H1 (cell line): ENCODE results near the gene ECD.

Source experiments
- ASH2L ChIP-seq: fragments of 200-600, 300-600 bp; sonication (generic); IDR thresholded peaks from one replicate; pipeline ENCODE4 v1.7.1; 2017; ENCODE audit warnings: low read length
- EP300 ChIP-seq, 2 experiments: IDR thresholded peaks; 1 replicate in 1 of 2; 2 replicates in 1 of 2; pipeline ENCODE4 v1.6.1; 2011 to 2012; ENCODE audit warnings: low read depth in 2 of 2, low read length in 2 of 2, mild to moderate bottlenecking in 2 of 2, borderline replicate concordance in 1 of 2, inconsistent platforms in 1 of 2, moderate library complexity in 1 of 2
- KDM5A ChIP-seq: fragments of 200-600 bp; IDR thresholded peaks from 2 replicates; pipeline ENCODE4 v1.7.1; 2012; ENCODE audit warnings: mild to moderate bottlenecking, low read length, inconsistent platforms, mixed read lengths
- NANOG ChIP-seq: IDR thresholded peaks from 2 replicates; pipeline ENCODE4 v1.6.1; 2011; ENCODE audit warnings: low read length, low read depth, mild to moderate bottlenecking, inconsistent platforms; ENCODE audit not compliant: insufficient read depth, poor library complexity, severe bottlenecking
- POLR2A ChIP-seq, 2 experiments: IDR thresholded peaks; 1 replicate in 1 of 2; 2 replicates in 1 of 2; pipeline ENCODE4 v1.6.1; 2011; ENCODE audit warnings: low read depth in 2 of 2, low read length in 2 of 2, mild to moderate bottlenecking in 2 of 2; ENCODE audit errors: control extremely low read depth in 1 of 2
- RFX5 ChIP-seq: IDR thresholded peaks from 2 replicates; pipeline ENCODE4 v1.6.1; 2011; ENCODE audit warnings: low read depth, low read length, improper control_type of control experiment, borderline replicate concordance
- RNF2 ChIP-seq: fragments of 200-900, 300-1000 bp; sonication (generic); IDR thresholded peaks from 2 replicates; pipeline ENCODE4 v1.7.1; 2016; ENCODE audit warnings: borderline replicate concordance, low read depth, mild to moderate bottlenecking, antibody characterized with exemption, low read length; ENCODE audit not compliant: poor library complexity, severe bottlenecking; ENCODE audit errors: missing control alignments
- TF ChIP-seq, protein P1 (sequence below), 3 experiments: IDR thresholded peaks; 1 replicate in 2 of 3; 2 replicates in 1 of 3; pipeline versions ENCODE4 v1.5.1 to v1.6.1; 2011; ENCODE audit warnings: low read length in 3 of 3, mild to moderate bottlenecking in 3 of 3, inconsistent platforms in 2 of 3, low read depth in 1 of 3, moderate library complexity in 1 of 3; ENCODE audit not compliant: insufficient read depth in 1 of 3; ENCODE audit errors: control extremely low read depth in 1 of 3

DNA sequence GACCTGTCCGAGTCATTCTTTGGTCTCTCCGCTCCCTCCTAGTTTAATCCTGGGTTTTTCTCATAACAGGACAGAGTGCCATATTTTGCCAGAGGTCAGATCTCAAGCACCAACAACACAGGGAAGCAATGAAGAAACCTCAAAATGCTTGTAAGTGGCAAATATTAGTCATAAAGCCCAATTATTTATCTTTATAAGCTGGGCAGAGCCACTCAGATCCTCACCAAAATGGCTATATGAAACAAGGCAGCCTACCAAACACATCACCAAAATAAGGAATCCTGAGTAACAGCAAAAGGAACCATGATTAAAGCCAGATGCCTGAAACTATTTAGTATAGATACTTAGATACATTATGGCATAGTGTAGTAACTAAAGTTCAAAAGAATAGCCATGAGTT, 4.7 kb downstream of the ECD start:
- TF ChIP-seq, protein P1, sequence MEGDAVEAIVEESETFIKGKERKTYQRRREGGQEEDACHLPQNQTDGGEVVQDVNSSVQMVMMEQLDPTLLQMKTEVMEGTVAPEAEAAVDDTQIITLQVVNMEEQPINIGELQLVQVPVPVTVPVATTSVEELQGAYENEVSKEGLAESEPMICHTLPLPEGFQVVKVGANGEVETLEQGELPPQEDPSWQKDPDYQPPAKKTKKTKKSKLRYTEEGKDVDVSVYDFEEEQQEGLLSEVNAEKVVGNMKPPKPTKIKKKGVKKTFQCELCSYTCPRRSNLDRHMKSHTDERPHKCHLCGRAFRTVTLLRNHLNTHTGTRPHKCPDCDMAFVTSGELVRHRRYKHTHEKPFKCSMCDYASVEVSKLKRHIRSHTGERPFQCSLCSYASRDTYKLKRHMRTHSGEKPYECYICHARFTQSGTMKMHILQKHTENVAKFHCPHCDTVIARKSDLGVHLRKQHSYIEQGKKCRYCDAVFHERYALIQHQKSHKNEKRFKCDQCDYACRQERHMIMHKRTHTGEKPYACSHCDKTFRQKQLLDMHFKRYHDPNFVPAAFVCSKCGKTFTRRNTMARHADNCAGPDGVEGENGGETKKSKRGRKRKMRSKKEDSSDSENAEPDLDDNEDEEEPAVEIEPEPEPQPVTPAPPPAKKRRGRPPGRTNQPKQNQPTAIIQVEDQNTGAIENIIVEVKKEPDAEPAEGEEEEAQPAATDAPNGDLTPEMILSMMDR (IDR thresholded peaks at IDR 0.05; ENCODE audit: control extremely low read depth in 1 of 3, insufficient read depth in 1 of 3, low read depth in 1 of 3, low read length in 3 of 3), result no peak
- no peak for TF ChIP-seq NANOG
- TF ChIP-seq EP300 (IDR thresholded peaks at IDR 0.05; ENCODE audit: borderline replicate concordance in 1 of 2, low read depth in 2 of 2, low read length in 2 of 2), result no peak
- no peak for TF ChIP-seq POLR2A (IDR thresholded peaks at IDR 0.05; ENCODE audit: control extremely low read depth in 1 of 2, low read depth in 2 of 2, low read length in 2 of 2)
- no peak for TF ChIP-seq RNF2
- TF ChIP-seq ASH2L, result no peak
- no peak for TF ChIP-seq RFX5
- no peak for TF ChIP-seq KDM5A
